Skeletal muscle cell (primary cell): ENCODE data around the gene AR.
A peak's percentile ranks its signal among the peaks of the same experiment; 100 is the strongest.
"Not testable (repeated sequence)": the region's sequence is repeated elsewhere in the genome, so short reads cannot be mapped to it uniquely, and the experiment has no call there.

Source experiments
- DNase-seq: peaks from one replicate; pipeline ENCODE4 v3.0.0-alpha.2; 2010; ENCODE audit warnings: low read depth
- H3K4me3 ChIP-seq: 2 replicates; pipeline ENCODE4 v1.5.1; 2011; ENCODE audit warnings: low read depth, mild to moderate bottlenecking, control low read depth, low read length, moderate library complexity

AR gene

GRCh38 chrX:67614423-67614822 is 70.6 kb downstream of the AR start:
- no peak overlapping the region for H3K4me3 ChIP-seq
- no peak for DNase-seq

- DNase-seq: peak; percentile 67
- no peak overlapping the region for H3K4me3 ChIP-seq
Measured at GRCh38 chrX:67619253-67619652, 75.4 kb downstream of the AR start.

- DNase-seq: no peak
- no peak overlapping the region for H3K4me3 ChIP-seq
Measured at GRCh38 chrX:67622053-67622585, 78.3 kb downstream of the AR start.

- no peak overlapping the region for H3K4me3 ChIP-seq
- DNase-seq: no peak
Measured at GRCh38 chrX:67624325-67624724, 80.5 kb downstream of the AR start.

- H3K4me3 ChIP-seq: no peak overlapping the region
Measured at GRCh38 chrX:67635424-67635823, 91.6 kb downstream of the AR start.

GRCh38 chrX:67636532-67636931 is 92.7 kb downstream of the AR start:
- no peak for DNase-seq
- no peak overlapping the region for H3K4me3 ChIP-seq

More at GRCh38 chrX:67635424-67635823, 91.6 kb downstream of the AR start:
- no peak for DNase-seq

GRCh38 chrX:67637293-67637692 is 93.5 kb downstream of the AR start:
- H3K4me3 ChIP-seq, DNase-seq: not testable (repeated sequence)

GRCh38 chrX:67648361-67648760 is 104.5 kb downstream of the AR start:
- no peak for DNase-seq
- H3K4me3 ChIP-seq: no peak overlapping the region

GRCh38 chrX:67651437-67652142 is 107.8 kb downstream of the AR start:
- no peak for DNase-seq
- no peak overlapping the region for H3K4me3 ChIP-seq

- no peak overlapping the region for H3K4me3 ChIP-seq
- DNase-seq: no peak
Measured at GRCh38 chrX:67652543-67652942, 108.7 kb downstream of the AR start.

- H3K4me3 ChIP-seq: no peak overlapping the region
- no peak for DNase-seq
Measured at GRCh38 chrX:67654301-67654700, 110.5 kb downstream of the AR start.

GRCh38 chrX:67665583-67665982 is 121.8 kb downstream of the AR start:
- no peak for DNase-seq
- no peak overlapping the region for H3K4me3 ChIP-seq

GRCh38 chrX:67670717-67671116 is 126.9 kb downstream of the AR start:
- H3K4me3 ChIP-seq: not testable (repeated sequence)

GRCh38 chrX:67673741-67674274 is 130.0 kb downstream of the AR start:
- no peak for DNase-seq

More at GRCh38 chrX:67670717-67671116, 126.9 kb downstream of the AR start:
- not testable (repeated sequence) for DNase-seq

GRCh38 chrX:67674741-67675140 is 130.9 kb downstream of the AR start:
- H3K4me3 ChIP-seq: no peak overlapping the region
- DNase-seq: no peak

More at GRCh38 chrX:67673741-67674274, 130.0 kb downstream of the AR start:
- H3K4me3 ChIP-seq: no peak overlapping the region

- H3K4me3 ChIP-seq: no peak overlapping the region
- no peak for DNase-seq
Measured at GRCh38 chrX:67684136-67684535, 140.3 kb downstream of the AR start.

GRCh38 chrX:67692246-67692645 is 148.4 kb downstream of the AR start:
- DNase-seq: no peak
- no peak overlapping the region for H3K4me3 ChIP-seq

GRCh38 chrX:67693928-67694327 is 150.1 kb downstream of the AR start:
- DNase-seq: no peak
- no peak overlapping the region for H3K4me3 ChIP-seq

GRCh38 chrX:67697452-67697851 is 153.6 kb downstream of the AR start:
- DNase-seq: no peak
- no peak overlapping the region for H3K4me3 ChIP-seq

GRCh38 chrX:67700602-67701001 is 156.8 kb downstream of the AR start:
- H3K4me3 ChIP-seq: no peak overlapping the region
- no peak for DNase-seq

- no peak overlapping the region for H3K4me3 ChIP-seq
- DNase-seq: no peak
Measured at GRCh38 chrX:67714004-67714403, 170.2 kb downstream of the AR start.
